ENCODE data around the gene AIRE.

- TF ChIP-seq CTCF (IDR thresholded peaks at IDR 0.05) (no peak), POLR2AphosphoS5 (IDR thresholded peaks at IDR 0.05; ENCODE audit: insufficient read depth in 1 of 2, low read depth in 1 of 2) (no peak)
These were observed 15.5 kb downstream of the AIRE start for GRCh38 chr21:44301141-44301540.
